NCI-H748 (cell line): ENCODE measurements around the gene ANP32B.
"Not testable (repeated sequence)": the region's sequence is repeated elsewhere in the genome, so short reads cannot be mapped to it uniquely, and the experiment has no call there.

Experiments
- DNase-seq: peaks from one replicate; lab custom pipeline; 2025; ENCODE audit not compliant: unreplicated experiment; lab: John Stamatoyannopoulos, UW

The ANP32B gene

DNA sequence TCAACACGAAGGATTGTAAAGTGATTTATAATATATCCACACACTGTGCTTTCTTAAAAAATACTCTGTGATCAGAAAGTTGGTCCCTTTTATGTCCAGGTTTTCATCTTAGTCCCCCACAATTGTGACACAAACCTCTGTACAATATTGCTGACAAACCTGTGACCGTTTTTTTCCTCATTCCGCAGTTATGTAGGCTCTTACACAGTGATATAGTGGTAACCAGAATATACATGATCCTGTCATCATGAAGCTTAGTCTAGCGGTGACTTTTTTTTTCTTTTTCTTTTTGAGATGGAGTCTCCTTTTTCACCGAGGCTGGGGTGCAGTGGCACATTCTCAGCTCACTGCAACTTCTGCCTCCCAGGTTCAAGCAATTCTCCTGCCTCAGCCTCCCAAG, 8.7 kb downstream of the ANP32B start:
- no peak for DNase-seq

- no peak for DNase-seq
Observed at GRCh38 chr9:97992219-97992618, 9.1 kb downstream of the ANP32B start.

GRCh38 chr9:97993000-97993399, 9.9 kb downstream of the ANP32B start:
- DNase-seq: no peak

- DNase-seq: no peak
Observed at GRCh38 chr9:97994703-97995102, 11.6 kb downstream of the ANP32B start.

- DNase-seq: not testable (repeated sequence)
Observed at GRCh38 chr9:97996676-97997075, 13.5 kb downstream of the ANP32B start.

- DNase-seq: no peak
Observed at GRCh38 chr9:97997330-97998276, 14.5 kb downstream of the ANP32B start.

DNA sequence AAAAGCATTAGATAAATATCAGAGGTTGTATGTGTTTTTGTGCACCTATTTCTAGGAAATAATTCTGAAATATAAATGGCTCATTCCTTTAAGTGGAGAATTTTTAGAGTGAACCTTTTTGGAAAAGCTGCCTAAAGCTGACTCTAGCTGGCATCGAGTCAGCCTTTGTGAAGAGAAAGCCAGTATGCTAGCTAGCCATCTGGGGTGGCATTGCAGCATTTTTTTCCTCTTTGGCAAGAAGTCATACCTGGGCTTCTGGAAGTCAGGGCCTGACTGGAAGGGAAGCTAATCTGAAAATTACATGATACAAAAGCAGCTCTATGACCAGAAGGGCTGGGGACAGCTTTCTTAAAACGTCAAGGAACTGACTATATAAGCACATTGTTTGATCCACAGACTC, 19.7 kb downstream of the ANP32B start:
- DNase-seq: no peak

DNA sequence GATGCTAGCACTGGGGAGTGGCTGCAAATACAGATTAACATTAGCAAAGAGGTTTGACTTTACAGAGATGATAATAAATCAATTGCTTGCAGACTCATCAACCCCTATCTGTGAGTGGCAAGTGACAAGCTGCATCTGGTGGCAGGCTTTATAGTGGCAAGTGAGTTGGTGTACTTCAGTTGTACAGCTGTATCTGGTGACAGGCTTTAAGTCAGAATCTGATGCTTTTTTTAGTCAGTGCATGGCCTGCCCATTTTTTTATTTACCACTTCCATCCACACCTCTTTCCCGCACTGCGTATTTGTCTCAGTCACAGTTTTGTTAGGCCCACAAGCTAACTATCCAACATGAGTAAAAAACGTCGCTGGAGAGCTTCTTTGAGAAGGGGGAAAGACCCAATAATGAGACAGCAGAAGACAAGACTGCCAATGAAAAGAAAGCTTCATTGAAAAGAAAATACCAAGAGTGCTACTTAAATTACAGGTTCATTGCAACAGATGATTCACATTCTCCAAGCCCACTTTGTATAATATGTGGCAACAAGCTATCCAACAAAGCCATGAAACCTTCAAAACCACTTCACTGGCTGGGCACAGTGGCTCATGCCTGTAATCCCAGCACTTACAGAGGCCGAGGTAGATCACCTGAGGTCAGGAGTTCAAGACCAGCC, 23.1 kb downstream of the ANP32B start:
- no peak for DNase-seq

DNA sequence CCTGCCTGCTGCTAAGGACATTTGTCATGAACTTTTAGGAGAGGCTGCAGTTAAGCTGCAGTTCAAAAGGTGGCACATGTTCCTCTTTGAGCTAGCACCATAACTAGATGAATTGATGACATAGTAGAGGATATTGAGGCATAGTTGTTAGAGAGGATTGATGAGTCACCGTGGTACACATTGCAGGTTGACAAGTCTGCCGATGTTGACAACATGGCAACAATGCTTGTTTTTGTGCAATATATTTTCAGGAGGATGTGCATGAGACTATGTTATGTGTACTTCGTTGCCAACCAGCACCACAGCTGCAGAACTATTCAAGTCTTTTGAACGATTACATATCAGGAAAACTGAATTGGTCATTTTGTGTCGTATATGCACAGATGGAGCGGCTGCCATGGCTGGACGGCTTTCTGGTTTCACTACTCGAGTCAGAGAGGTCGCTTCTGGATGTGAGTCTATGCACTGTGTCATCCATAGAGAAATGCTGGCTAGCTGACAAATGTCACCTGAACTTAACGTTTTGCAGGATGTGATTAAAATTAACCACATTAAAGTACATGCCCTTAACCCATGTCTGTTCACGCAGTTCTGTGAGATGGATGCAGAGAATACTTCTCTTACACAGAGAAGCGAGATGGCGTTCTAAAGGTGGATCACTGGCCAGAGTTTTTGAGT, 24.2 kb downstream of the ANP32B start:
- DNase-seq: no peak

DNA sequence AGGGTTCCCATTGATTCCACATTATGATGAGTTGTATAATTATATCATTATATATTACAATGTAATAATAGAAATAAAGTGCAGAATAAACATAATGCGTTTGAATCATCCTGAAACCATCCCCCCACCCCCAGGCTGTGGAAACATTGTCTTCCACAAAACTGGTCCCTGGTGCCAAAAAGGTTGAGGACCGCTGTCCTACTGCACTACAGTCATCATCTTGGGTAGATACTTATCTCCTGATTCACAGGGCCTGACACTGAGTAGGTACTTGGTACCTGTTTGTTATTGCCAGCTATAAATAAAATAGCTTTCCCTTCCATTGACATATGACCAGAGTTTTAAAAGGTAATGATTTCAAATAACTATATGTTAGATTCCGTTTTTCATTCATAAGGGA, 25.6 kb downstream of the ANP32B start:
- no peak for DNase-seq

DNA sequence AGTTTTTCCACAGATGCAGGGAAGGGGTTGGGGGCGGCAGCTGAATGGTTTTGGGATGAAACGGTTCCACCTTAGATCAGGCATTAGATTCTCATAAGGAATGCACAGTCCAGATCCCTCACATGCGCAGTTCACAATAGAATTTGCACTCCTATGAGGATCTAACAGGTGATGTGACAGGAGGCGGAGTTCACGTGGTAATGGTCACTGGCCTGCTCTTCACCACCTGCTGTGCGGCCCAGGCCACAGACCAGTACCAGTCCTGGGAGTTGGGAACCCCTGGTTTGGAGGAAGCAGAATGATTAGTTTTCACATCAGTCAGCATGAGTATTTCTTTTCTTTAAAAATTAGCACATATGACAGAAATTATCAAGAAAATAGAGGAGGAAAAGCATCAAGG, 26.3 kb downstream of the ANP32B start:
- no peak for DNase-seq

DNA sequence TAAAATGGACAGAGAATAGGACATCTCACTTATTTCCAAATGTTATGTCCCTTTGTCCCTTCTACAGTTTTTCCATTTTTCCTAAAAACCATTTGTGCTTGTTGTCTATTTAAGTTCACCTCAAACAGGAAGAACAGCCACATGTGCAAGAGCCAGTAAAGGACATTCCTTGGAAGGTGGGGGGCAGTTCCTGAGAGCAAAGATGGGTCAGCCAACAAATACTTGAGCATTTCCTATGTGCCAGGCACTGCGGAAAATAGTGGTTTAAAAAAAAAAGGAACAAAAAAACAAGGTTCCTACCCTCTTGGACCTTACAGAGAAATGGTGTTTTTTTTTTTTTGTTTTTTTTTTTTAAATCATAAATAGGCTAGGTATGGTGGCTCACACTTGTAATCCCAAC, 26.8 kb downstream of the ANP32B start:
- no peak for DNase-seq

DNA sequence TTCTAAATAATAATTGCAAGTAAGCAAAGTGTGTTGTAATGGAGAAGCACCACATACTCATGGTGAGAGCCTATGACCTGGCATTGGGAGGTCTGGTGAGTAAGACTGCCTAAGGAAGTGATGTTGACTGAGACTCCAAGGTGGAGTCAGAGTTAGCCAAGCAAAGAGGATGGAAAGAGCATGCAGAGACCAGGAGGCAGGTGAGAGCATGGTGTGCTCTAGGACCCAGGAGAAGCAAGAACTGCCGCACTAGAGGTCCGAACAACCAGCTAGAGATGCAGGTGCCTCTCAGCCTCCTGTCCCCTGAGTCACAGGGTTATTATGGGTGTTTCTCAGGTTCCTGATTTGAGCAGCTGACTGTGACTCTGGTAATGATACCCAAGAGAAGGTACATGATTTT, 27.3 kb downstream of the ANP32B start:
- DNase-seq: no peak

DNA sequence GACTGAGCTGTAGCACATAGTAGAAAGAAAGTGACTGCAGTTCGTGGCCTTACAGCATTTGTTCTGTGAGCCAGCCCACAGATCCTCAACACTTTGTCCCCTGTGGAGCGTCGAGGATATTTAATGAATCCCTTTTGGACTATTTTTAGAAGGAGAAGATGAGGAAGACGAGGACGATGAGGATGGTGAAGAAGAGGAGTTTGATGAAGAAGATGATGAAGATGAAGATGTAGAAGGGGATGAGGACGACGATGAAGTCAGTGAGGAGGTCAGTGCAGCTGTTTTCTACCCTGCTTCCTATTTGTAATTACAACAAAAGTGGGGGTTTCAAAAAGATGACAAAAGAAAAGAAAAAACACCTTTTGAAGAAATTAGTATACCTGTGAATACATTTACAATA, 28.0 kb downstream of the ANP32B start:
- DNase-seq: no peak

GRCh38 chr9:98016137-98016680, 33.1 kb downstream of the ANP32B start:
- no peak for DNase-seq

DNA sequence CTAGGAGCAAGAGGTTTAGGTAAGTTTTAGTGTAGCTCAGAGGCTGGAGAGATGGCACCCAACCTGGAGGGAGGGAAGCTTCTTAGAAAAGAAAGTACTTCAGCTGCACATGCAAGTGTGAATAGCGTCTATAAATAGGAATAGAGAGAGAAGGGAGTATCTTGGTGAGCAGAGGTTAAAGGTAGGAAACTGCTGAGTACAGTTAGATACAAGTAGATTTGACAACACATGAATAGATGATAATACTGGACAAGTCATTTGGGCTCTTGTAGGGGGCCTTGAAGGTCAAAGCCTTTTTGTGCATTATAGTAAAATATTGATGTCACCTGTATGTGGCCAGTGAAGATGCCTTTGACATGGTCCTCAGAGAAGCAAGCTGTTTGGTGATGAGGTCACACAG, 34.2 kb downstream of the ANP32B start:
- DNase-seq: no peak

DNA sequence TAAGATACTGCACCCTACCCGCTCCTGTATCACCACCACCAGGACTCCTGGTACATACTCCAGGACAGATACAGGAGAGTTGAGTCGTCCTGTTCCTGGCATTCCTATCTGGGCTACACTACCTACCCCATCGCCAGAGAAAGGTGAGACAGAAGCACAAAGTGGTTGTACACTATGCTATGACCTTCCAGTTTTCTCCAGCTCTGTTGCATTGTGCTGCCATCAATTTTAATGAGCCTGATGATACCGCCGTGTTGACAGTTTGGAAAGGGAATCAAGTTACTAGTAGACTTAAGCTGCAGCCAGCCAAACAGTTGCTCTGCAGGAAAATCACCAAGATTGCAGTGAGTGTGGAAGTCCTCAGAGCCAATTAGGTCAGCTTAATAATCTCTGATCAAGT, 35.2 kb downstream of the ANP32B start:
- no peak for DNase-seq

GRCh38 chr9:98019098-98019497, 36.0 kb downstream of the ANP32B start:
- DNase-seq: no peak

DNA sequence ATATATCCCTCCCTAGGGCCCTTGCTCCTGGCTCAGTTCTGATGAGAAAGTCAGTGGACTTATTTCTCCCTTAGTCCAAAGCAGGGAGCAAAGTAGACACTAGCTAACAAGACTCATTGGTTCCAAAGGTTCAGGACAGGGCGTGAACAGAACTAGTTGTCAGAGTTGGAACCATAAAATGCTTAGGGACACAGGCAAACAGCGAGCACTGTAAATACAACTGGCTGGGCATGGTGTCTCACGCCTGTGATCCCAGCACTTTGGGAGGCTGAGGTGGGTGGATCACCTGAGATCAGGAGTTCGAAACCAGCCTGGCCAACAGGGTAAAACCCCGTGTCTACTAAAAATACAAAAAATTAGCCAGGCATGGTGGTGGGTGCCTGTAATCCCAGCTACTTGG, 36.7 kb downstream of the ANP32B start:
- not testable (repeated sequence) for DNase-seq

DNA sequence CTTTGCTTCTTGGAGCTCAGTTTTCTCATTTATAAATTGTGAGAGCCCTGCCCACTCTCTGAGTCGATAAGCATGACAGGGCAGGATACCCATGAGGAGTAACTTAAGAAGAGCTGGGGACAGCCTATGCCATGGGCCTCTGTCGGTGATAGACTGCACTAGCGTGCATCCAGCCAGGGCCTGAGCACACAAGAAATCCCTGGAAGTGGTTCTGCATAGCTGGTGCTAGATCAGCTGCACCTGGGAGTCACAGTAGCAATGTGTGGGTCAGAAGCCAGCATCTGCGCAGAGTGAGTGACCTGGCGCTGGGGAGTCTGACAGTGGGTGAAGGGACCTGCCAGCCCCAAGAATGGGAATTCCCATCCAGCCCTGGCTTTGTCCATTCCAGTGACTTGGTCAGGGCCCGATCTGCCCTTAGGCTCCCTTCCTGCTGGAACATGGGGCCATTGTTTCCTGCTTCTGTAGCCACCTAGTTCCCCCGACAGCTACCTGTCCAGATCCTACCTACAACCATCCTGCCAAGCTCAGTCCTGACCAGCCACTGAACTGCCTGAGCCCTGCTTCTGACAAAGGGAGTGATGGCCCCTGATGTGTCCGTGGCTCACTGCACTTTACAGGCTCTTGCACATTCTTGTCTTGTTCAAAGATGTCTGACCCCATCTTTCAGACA, 37.5 kb downstream of the ANP32B start:
- no peak for DNase-seq
